ENCODE results near the gene DNAJC7. TPM values are rescaled to one million over a fixed set of nuclear protein-coding genes. Genes with fewer than 3 reads are reported as not detected.

The DNAJC7 gene, protein sequence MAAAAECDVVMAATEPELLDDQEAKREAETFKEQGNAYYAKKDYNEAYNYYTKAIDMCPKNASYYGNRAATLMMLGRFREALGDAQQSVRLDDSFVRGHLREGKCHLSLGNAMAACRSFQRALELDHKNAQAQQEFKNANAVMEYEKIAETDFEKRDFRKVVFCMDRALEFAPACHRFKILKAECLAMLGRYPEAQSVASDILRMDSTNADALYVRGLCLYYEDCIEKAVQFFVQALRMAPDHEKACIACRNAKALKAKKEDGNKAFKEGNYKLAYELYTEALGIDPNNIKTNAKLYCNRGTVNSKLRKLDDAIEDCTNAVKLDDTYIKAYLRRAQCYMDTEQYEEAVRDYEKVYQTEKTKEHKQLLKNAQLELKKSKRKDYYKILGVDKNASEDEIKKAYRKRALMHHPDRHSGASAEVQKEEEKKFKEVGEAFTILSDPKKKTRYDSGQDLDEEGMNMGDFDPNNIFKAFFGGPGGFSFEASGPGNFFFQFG
- 129 and 133 TPM in 2 replicates for total RNA-seq (2014; rRNA removed; shearing (Covaris generic))

DNA sequence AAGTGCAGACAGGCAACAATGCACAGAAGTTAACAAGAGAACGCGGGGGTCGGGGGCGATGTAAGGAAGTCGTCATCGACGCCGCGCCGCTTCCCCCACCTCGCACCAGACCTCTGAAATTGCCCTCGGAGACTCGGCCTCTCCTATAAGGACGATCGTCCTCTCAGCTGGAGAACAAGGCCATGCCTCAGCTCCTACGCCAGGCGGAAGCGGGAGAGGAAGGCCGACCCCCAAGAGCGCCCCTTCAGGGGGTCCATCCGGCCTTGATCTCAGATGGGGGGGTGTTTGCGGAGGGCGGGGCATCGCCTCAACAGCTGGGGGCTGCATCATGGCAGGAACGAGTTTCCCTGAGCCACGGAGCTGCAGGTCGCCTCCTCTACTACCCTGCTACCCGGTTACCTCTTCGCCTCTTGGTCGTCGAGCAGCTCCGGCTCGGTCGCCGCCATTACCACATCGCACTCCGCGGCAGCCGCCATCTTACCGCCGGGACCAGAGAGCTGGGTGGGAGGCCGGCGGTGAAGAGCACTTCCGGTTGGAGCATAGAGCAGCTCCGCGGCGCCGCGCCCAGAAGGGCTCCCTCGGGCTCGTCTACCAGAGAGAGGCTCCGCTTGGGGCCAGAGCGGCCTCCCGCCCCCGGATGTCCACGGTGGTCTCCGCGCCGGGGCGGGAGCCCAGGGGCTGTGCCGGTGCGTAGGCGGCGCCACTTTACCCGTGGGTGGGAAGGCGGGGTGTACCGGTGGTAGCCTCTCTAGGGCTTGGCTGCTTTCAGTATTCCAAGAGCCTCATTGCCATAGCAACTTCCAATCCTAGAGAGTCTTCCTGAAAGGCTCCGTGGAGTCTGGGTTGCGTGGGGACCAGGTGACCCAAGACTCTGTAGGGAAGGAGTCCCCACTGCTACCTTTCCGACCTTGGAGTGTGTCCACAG, at the start of gene DNAJC7:
Gene DNAJC7, minus strand, starts transcription at position 499 of the 925 bp plus-strand sequence. Its CDS starts 23 bp downstream, at position 476.

DNA sequence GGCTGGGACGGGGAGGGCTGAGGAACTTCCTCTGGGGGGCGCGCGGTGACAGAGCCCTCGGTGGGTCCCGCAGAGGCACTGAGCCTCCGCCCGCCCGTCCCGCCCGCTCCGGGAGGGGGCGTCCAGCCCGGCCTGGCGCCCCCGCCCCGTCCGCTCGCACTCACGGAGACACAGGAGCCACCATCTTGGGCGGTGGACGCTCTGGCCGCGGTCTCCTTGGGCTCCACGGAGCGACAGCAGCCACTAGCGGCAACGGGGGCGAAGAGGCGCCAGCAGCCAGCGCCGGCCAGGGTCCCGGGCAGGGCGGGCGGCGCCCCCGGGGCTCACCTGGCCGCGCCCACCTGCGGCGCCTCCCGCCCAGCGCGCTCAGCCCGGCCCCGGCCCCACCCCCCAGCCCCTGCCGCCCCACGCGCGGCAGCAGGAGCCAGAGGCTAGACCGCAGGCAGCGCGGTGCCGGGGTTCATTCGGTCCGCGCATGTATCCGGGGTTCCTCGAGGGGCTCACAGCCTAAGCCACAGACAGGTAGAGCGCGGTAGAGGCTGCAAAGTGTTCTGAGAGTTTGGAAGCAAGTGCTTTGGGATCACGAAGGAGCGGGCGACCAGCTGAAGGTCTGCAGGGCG, 33.3 kb upstream of the DNAJC7 start, which contains the start of gene C17orf113:
Gene C17orf113, minus strand, starts transcription at position 209 of the 620 bp plus-strand sequence. CDS start 7,225 bp downstream, outside the sequence.

DNA sequence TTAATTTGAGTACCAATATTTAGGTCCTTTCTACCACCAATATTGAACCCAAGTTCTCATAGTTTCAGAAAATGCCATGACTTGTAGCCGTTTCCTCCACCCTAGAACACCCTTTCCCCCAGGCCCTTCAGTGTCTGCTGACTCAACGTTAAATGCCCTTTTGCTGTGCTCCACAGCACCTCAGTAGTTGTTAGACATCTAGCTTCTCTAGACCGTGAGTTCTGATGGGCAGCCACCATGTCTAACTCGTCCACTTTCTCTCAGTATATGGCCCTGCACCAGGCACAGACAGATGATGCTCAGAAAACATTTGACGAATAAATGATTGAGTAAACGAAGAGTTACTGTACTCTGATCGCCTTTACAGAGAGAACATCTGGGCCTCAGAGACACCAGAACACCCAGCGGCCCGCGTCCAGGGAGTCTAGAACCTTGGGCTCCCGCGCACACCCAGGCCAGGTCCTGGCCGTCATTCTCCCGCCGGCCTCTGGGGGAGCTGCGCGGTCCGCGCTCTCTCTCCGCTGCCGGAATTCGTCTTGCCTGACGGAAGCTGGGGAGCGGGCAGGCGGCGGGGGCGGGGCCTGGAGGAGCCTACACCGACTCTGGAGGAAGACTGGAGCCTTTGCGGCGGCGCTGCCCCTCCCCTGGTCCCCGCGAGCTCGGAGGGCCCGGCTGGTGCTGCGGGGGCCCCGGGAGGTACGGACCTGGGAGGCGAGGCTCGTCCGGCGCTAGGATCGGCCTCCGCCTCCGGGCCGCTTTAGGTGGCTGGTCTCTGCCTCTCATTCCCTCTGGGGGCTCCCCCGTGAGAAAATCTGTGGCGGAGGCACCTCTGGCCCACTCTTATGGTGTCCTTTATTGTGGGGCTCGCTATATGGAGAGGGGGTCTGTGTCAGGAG, 2.5 kb upstream of the DNAJC7 start, which contains the start of gene NKIRAS2:
Gene NKIRAS2, plus strand, starts transcription at position 582 of the 896 bp plus-strand sequence. CDS start 1,488 bp downstream, outside the sequence.

GRCh38 chr17:41966463-41967140, 50.6 kb downstream of the DNAJC7 start, which contains the start of gene CNP:
TSS of gene CNP (plus strand) at chr17:41966795. CDS start at chr17:41966885, 90 bp downstream.

DNA sequence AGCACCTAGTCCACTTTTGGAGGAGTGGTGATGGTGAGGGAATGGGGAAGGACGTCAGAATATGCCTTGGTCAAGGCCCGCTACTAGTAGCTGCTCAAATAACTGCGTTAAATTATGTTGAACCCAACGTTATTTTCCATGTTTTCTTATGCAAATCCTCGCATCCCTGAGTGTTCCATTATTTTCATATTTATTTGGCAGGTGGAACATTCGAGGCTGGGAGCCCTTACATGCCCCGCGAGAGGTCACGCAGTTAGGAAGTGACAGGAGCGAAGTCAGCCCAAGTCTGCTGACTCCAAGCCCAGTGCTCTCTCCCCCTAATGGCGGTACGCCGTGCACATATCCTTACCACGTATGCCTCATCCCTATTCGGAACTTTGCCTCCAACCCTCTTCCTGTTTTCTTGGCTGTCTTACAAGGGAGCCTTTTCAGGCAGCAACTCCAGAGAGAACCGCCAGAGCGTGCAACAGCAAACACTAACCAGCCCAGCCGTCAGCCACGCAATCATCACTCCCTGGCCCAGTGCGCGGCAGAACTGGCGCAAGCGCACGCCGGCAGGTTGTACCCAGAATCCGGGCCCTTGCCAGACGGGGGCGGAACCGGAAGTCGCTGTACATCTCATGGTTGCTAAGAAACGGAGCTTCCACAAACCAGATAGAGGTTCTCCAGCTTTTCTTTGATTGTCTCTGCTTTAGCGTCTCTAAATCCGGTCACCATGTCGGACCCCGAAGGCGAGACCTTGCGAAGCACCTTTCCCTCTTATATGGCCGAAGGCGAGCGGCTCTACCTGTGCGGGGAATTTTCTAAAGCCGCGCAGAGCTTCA, 87.0 kb downstream of the DNAJC7 start, which contains the start of gene ODAD4:
Gene ODAD4, plus strand, starts transcription at position 609 of the 824 bp plus-strand sequence. Its CDS starts 107 bp downstream, at position 716.

Other genes with a start within 250 kb of the DNAJC7 start
- 5.9 and 6.1 TPM in 2 replicates for gene JUP, start 230.7 kb downstream of the DNAJC7 start, total RNA-seq (2014; rRNA removed; shearing (Covaris generic))
- gene P3H4, start 205.5 kb downstream of the DNAJC7 start, total RNA-seq (2014; rRNA removed; shearing (Covaris generic)): 53.4 and 66.4 TPM in 2 replicates
- 259 and 283 TPM in 2 replicates for gene FKBP10, start 204.4 kb downstream of the DNAJC7 start, total RNA-seq (2014; rRNA removed; shearing (Covaris generic))
- 85.6 and 94.7 TPM in 2 replicates for gene NT5C3B, start 181.2 kb downstream of the DNAJC7 start, total RNA-seq (2014; rRNA removed; shearing (Covaris generic))
- gene KLHL10, start 179.6 kb downstream of the DNAJC7 start, total RNA-seq (2014; rRNA removed; shearing (Covaris generic)): not detected in 2 replicates
- gene KLHL11, start 152.0 kb downstream of the DNAJC7 start, total RNA-seq (2014; rRNA removed; shearing (Covaris generic)): 25.5 and 26.7 TPM in 2 replicates
- gene ACLY, start 98.5 kb downstream of the DNAJC7 start, total RNA-seq (2014; rRNA removed; shearing (Covaris generic)): 124 and 136 TPM in 2 replicates
- gene ODAD4, start 86.8 kb downstream of the DNAJC7 start, total RNA-seq (2014; rRNA removed; shearing (Covaris generic)): 7.9 and 9.4 TPM in 2 replicates
- 162 and 173 TPM in 2 replicates for gene CNP, start 50.6 kb downstream of the DNAJC7 start, total RNA-seq (2014; rRNA removed; shearing (Covaris generic))
- gene NKIRAS2, start 2.7 kb upstream of the DNAJC7 start, total RNA-seq (2014; rRNA removed; shearing (Covaris generic)): 81.9 and 82.1 TPM in 2 replicates
- gene C17orf113, start 33.2 kb upstream of the DNAJC7 start, total RNA-seq (2014; rRNA removed; shearing (Covaris generic)): 2.9 and 3.2 TPM in 2 replicates
- 0.11 TPM in 1 of 2 replicates, not detected in the other for gene ZNF385C, start 81.0 kb upstream of the DNAJC7 start, total RNA-seq (2014; rRNA removed; shearing (Covaris generic))
- gene DHX58, start 95.3 kb upstream of the DNAJC7 start, total RNA-seq (2014; rRNA removed; shearing (Covaris generic)): 7.0 and 7.7 TPM in 2 replicates
- gene KAT2A, start 103.9 kb upstream of the DNAJC7 start, total RNA-seq (2014; rRNA removed; shearing (Covaris generic)): 23.5 and 36.3 TPM in 2 replicates
- gene HSPB9, start 105.4 kb upstream of the DNAJC7 start, total RNA-seq (2014; rRNA removed; shearing (Covaris generic)): 0.08 TPM in 1 of 2 replicates, not detected in the other
- 108 and 130 TPM in 2 replicates for gene RAB5C, start 137.6 kb upstream of the DNAJC7 start, total RNA-seq (2014; rRNA removed; shearing (Covaris generic))
- 0.03 and 0.04 TPM in 2 replicates for gene KCNH4, start 163.7 kb upstream of the DNAJC7 start, total RNA-seq (2014; rRNA removed; shearing (Covaris generic))
- gene HCRT, start 168.0 kb upstream of the DNAJC7 start, total RNA-seq (2014; rRNA removed; shearing (Covaris generic)): not detected in 2 replicates
- 17.3 and 20.4 TPM in 2 replicates for gene GHDC, start 177.1 kb upstream of the DNAJC7 start, total RNA-seq (2014; rRNA removed; shearing (Covaris generic))

Measured in A375 (cell line).